ENCODE data around the gene TESPA1.
A peak's percentile ranks its signal among the peaks of the same experiment; 100 is the strongest.
"Not testable (repeated sequence)": the region's sequence is repeated elsewhere in the genome, so short reads cannot be mapped to it uniquely, and the experiment has no call there.

TESPA1 gene

GRCh38 chr12:54948171-54948570 is 36.4 kb downstream of the TESPA1 start:
- H3K4me2 ChIP-seq (ENCODE audit: low read length) = no peak overlapping the region
- H3K9me3 ChIP-seq (ENCODE audit: insufficient read depth, low read depth, low read length) = no peaks in the 10 kb centered on the region
- no peaks in the 10 kb centered on the region for H3K36me3 ChIP-seq (ENCODE audit: control insufficient read depth in 1 of 2, insufficient read depth in 2 of 2, low read length in 2 of 2)
- H3K79me1 ChIP-seq (ENCODE audit: low read length) = no peaks in the 10 kb centered on the region
- H2BK120ac ChIP-seq (ENCODE audit: insufficient read depth, low read length, poor library complexity) = no peak overlapping the region
- no peaks in the 10 kb centered on the region for H3K4me1 ChIP-seq (ENCODE audit: control insufficient read depth in 1 of 2, insufficient read depth in 2 of 2, low read length in 2 of 2)
- no peak overlapping the region for H2BK12ac ChIP-seq (ENCODE audit: low read length)
- H4K8ac ChIP-seq (ENCODE audit: low read depth, low read length) = no peak overlapping the region
- no peak overlapping the region for H3K9ac ChIP-seq (ENCODE audit: low read length)
- H3K14ac ChIP-seq (ENCODE audit: low read length) = no peak overlapping the region
- H3K18ac ChIP-seq (ENCODE audit: low read length) = no peak overlapping the region
- no peaks in the 10 kb centered on the region for H3K79me2 ChIP-seq (ENCODE audit: control insufficient read depth, insufficient read depth, low read length, poor library complexity)
- no peak overlapping the region for H3K4ac ChIP-seq (ENCODE audit: low read depth, low read length)
- no peak overlapping the region for H3K23ac ChIP-seq (ENCODE audit: low read length)
- no peak for DNase-seq
- no peak overlapping the region for H2BK5ac ChIP-seq (ENCODE audit: low read depth, low read length, poor library complexity)
- H4K12ac ChIP-seq (ENCODE audit: low read depth, low read length) = no peak overlapping the region
- no peak overlapping the region for H2AK5ac ChIP-seq (ENCODE audit: low read length)
- H3K4me3 ChIP-seq (ENCODE audit: low read depth, low read length) = no peak overlapping the region
- H3K27me3 ChIP-seq (ENCODE audit: insufficient read depth, low read length) = no peaks in the 10 kb centered on the region
- H3K27ac ChIP-seq (ENCODE audit: low read depth, low read length) = no peak overlapping the region
- no peak overlapping the region for H2AFZ ChIP-seq (ENCODE audit: insufficient read depth, low read length, poor library complexity)
- no peak overlapping the region for H4K91ac ChIP-seq (ENCODE audit: low read depth, low read length)
- WGBS (ENCODE audit: extremely low coverage, insufficient coverage, insufficient read length) = no CpG with 5 or more reads among the region's 1 CpG

DNA sequence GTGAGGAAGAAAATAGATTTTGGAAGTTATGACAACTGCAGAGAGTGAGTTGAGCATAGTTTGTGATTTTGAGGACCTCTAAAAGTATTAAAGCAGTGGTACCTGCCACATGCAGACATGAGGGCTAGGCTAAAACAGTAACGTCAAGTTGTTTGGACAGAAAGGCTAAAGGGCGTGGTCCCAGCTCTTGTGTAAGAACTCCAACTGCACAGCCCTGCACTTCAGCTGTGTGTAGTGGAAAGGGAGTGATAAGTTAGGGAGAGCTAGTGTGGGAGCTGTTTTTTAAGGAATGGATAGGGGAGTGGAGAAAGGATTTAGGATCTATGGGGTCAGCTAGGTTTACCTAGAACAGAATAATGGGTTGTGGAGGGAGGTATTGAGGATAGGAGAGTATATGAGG is 39.5 kb downstream of the TESPA1 start:
- no peak for DNase-seq
- no peak overlapping the region for H2BK12ac ChIP-seq (ENCODE audit: low read length)
- no peak overlapping the region for H3K4me2 ChIP-seq (ENCODE audit: low read length)
- peaks cover 2% of the 10 kb centered on the region for H3K79me2 ChIP-seq (ENCODE audit: control insufficient read depth, insufficient read depth, low read length, poor library complexity)
- no peak overlapping the region for H2AK5ac ChIP-seq (ENCODE audit: low read length)
- H3K9ac ChIP-seq (ENCODE audit: low read length) = no peak overlapping the region
- no peaks in the 10 kb centered on the region for H3K79me1 ChIP-seq (ENCODE audit: low read length)
- no peaks in the 10 kb centered on the region for H3K36me3 ChIP-seq (ENCODE audit: control insufficient read depth in 1 of 2, insufficient read depth in 2 of 2, low read length in 2 of 2)
- H4K8ac ChIP-seq (ENCODE audit: low read depth, low read length) = no peak overlapping the region
- no peaks in the 10 kb centered on the region for H3K27me3 ChIP-seq (ENCODE audit: insufficient read depth, low read length)
- no peak overlapping the region for H3K18ac ChIP-seq (ENCODE audit: low read length)
- no peak overlapping the region for H3K23ac ChIP-seq (ENCODE audit: low read length)
- WGBS (ENCODE audit: extremely low coverage, insufficient coverage, insufficient read length) = no CpG with 5 or more reads among the region's 2 CpGs
- no peak overlapping the region for H3K4ac ChIP-seq (ENCODE audit: low read depth, low read length)
- no peak overlapping the region for H2BK5ac ChIP-seq (ENCODE audit: low read depth, low read length, poor library complexity)
- H3K14ac ChIP-seq (ENCODE audit: low read length) = no peak overlapping the region
- H3K4me3 ChIP-seq (ENCODE audit: low read depth, low read length) = no peak overlapping the region
- H4K12ac ChIP-seq (ENCODE audit: low read depth, low read length) = no peak overlapping the region
- H2AFZ ChIP-seq (ENCODE audit: insufficient read depth, low read length, poor library complexity) = no peak overlapping the region
- H3K9me3 ChIP-seq (ENCODE audit: insufficient read depth, low read depth, low read length) = no peaks in the 10 kb centered on the region
- H3K27ac ChIP-seq (ENCODE audit: low read depth, low read length) = no peak overlapping the region
- H4K91ac ChIP-seq (ENCODE audit: low read depth, low read length) = no peak overlapping the region
- peaks cover 0 to 2% of the 10 kb centered on the region in 2 experiments for H3K4me1 ChIP-seq (ENCODE audit: control insufficient read depth in 1 of 2, insufficient read depth in 2 of 2, low read length in 2 of 2)
- H2BK120ac ChIP-seq (ENCODE audit: insufficient read depth, low read length, poor library complexity) = no peak overlapping the region

GRCh38 chr12:54943292-54943691 is 41.3 kb downstream of the TESPA1 start:
- H3K79me1 ChIP-seq (ENCODE audit: low read length); H2AK5ac ChIP-seq (ENCODE audit: low read length); H3K4ac ChIP-seq (ENCODE audit: low read depth, low read length); H3K36me3 ChIP-seq (ENCODE audit: control insufficient read depth in 1 of 2, insufficient read depth in 2 of 2, low read length in 2 of 2); H3K23ac ChIP-seq (ENCODE audit: low read length); H3K79me2 ChIP-seq (ENCODE audit: control insufficient read depth, insufficient read depth, low read length, poor library complexity); H4K91ac ChIP-seq (ENCODE audit: low read depth, low read length); H3K4me2 ChIP-seq (ENCODE audit: low read length); H3K27me3 ChIP-seq (ENCODE audit: insufficient read depth, low read length); H3K9me3 ChIP-seq (ENCODE audit: insufficient read depth, low read depth, low read length); H4K8ac ChIP-seq (ENCODE audit: low read depth, low read length); H4K12ac ChIP-seq (ENCODE audit: low read depth, low read length); H3K4me1 ChIP-seq (ENCODE audit: control insufficient read depth in 1 of 2, insufficient read depth in 2 of 2, low read length in 2 of 2); H3K4me3 ChIP-seq (ENCODE audit: low read depth, low read length); H3K27ac ChIP-seq (ENCODE audit: low read depth, low read length); H2BK5ac ChIP-seq (ENCODE audit: low read depth, low read length, poor library complexity); H2BK120ac ChIP-seq (ENCODE audit: insufficient read depth, low read length, poor library complexity); DNase-seq; H2BK12ac ChIP-seq (ENCODE audit: low read length); H3K14ac ChIP-seq (ENCODE audit: low read length); H3K18ac ChIP-seq (ENCODE audit: low read length); H2AFZ ChIP-seq (ENCODE audit: insufficient read depth, low read length, poor library complexity); H3K9ac ChIP-seq (ENCODE audit: low read length): not testable (repeated sequence)
- no CpG with 5 or more reads among the region's 4 CpGs for WGBS (ENCODE audit: extremely low coverage, insufficient coverage, insufficient read length)

DNA sequence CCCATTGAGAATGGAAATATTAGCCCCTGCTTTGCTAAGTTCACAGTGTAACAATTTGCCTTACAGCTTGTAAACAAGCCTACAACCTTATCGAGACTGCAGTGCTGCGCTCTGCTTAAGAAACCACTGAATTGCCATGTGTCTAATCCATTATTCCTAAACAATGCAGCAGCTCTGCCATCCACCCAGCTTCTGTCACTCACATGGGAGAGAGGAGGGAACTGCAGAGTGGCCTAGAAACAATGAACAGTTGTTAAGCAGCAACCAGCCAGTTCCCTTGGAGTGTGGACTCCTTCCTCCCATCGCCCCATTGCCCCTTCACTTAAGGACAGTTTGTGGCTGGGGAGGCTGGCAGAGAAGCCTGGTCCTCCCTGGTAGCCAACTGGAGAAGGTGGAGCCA is 42.9 kb downstream of the TESPA1 start:
- H3K4ac ChIP-seq (ENCODE audit: low read depth, low read length) = no peak overlapping the region
- no peak overlapping the region for H3K4me2 ChIP-seq (ENCODE audit: low read length)
- no peaks in the 10 kb centered on the region for H3K79me1 ChIP-seq (ENCODE audit: low read length)
- H3K4me3 ChIP-seq (ENCODE audit: low read depth, low read length) = no peak overlapping the region
- H2BK12ac ChIP-seq (ENCODE audit: low read length) = no peak overlapping the region
- H3K9ac ChIP-seq (ENCODE audit: low read length) = no peak overlapping the region
- no peak overlapping the region for H2BK120ac ChIP-seq (ENCODE audit: insufficient read depth, low read length, poor library complexity)
- H3K79me2 ChIP-seq (ENCODE audit: control insufficient read depth, insufficient read depth, low read length, poor library complexity) = peaks cover 2% of the 10 kb centered on the region
- H3K4me1 ChIP-seq (ENCODE audit: control insufficient read depth in 1 of 2, insufficient read depth in 2 of 2, low read length in 2 of 2) = peaks cover 0 to 2% of the 10 kb centered on the region in 2 experiments
- WGBS (ENCODE audit: extremely low coverage, insufficient coverage, insufficient read length) = no CpG with 5 or more reads among the region's 3 CpGs
- H4K91ac ChIP-seq (ENCODE audit: low read depth, low read length) = no peak overlapping the region
- no peak overlapping the region for H2AK5ac ChIP-seq (ENCODE audit: low read length)
- no peaks in the 10 kb centered on the region for H3K9me3 ChIP-seq (ENCODE audit: insufficient read depth, low read depth, low read length)
- H4K8ac ChIP-seq (ENCODE audit: low read depth, low read length) = peak overlapping the region; percentile 43
- H2AFZ ChIP-seq (ENCODE audit: insufficient read depth, low read length, poor library complexity) = no peak overlapping the region
- no peak overlapping the region for H4K12ac ChIP-seq (ENCODE audit: low read depth, low read length)
- no peaks in the 10 kb centered on the region for H3K36me3 ChIP-seq (ENCODE audit: control insufficient read depth in 1 of 2, insufficient read depth in 2 of 2, low read length in 2 of 2)
- no peaks in the 10 kb centered on the region for H3K27me3 ChIP-seq (ENCODE audit: insufficient read depth, low read length)
- H3K23ac ChIP-seq (ENCODE audit: low read length) = no peak overlapping the region
- no peak overlapping the region for H3K27ac ChIP-seq (ENCODE audit: low read depth, low read length)
- no peak overlapping the region for H2BK5ac ChIP-seq (ENCODE audit: low read depth, low read length, poor library complexity)
- no peak overlapping the region for H3K14ac ChIP-seq (ENCODE audit: low read length)
- H3K18ac ChIP-seq (ENCODE audit: low read length) = no peak overlapping the region
- no peak for DNase-seq
